Kidney tubule cell (primary cell): Measurements from ENCODE around the gene ATP23.

Experiments used
- DNase-seq: peaks from one replicate; pipeline ENCODE4 v3.0.0-alpha.2; 2018; ENCODE audit warnings: low spot score

The ATP23 gene

GRCh38 chr12:57908511-57908910 lies 32.9 kb upstream of the ATP23 start:
- DNase-seq: no peak

- no peak for DNase-seq
These were observed 32.3 kb upstream of the ATP23 start for GRCh38 chr12:57909056-57909455.

DNA sequence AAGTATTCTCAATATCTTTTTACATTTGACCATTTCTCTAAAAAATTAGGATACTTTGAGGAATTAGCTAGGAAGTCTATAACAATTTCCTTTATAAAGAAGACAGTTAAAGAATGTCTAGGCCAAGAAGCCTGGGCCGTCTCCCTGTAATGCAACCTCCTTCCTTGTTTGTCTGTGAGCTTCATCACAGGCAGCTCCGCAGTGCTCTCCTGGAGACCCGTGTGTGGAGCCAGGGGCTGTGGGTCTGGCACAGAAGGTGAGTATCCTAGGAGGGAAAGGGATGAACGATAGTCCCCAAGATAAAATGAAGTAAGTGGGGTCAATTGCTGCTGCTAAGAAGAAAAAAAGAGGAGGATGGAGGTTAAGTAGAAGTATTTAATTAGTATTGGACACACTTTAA lies 31.8 kb upstream of the ATP23 start:
- no peak for DNase-seq

- no peak for DNase-seq
These were observed 23.2 kb upstream of the ATP23 start for GRCh38 chr12:57918147-57918546.

GRCh38 chr12:57927086-57927485 lies 14.3 kb upstream of the ATP23 start:
- DNase-seq: no peak

- no peak for DNase-seq
These were observed 12.1 kb upstream of the ATP23 start for GRCh38 chr12:57929092-57929830.

DNA sequence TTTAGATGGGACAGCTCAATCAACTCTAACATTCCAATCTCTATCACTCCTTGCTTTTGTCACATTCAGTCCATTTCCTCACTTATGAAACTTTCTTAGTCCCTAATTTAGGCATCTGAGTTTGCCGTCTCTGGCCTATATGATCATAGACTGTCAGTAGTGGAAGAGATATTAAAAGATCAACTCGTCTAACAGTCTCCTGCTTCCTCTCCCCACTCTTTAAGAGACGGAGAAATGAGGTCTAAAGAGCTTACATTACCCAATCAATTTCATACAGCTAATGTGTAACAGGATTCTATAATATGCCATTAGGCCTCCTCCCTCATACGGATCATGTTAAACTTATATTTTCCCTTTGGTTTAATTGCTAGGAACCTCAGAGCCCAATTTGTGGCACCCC lies 6.5 kb upstream of the ATP23 start:
- no peak for DNase-seq

DNA sequence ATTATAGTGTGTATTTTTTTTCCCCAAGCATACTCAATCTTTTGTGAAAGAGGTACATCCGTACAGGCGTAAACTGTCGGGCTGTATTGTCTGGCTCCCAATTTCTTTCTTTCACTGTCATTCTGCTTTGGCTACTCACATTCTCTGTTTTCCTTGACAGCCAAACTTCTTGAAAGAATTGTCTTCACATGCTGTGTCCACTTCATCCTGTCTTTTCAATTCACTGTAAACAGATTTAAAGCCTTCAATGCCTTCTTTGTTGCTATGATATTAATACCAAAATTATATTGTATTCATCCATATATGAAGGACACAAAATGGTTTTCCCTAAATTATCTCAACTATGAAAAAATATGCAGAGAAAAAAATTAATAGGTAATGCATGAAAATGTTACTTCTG lies 6.0 kb upstream of the ATP23 start:
- no peak for DNase-seq

DNA sequence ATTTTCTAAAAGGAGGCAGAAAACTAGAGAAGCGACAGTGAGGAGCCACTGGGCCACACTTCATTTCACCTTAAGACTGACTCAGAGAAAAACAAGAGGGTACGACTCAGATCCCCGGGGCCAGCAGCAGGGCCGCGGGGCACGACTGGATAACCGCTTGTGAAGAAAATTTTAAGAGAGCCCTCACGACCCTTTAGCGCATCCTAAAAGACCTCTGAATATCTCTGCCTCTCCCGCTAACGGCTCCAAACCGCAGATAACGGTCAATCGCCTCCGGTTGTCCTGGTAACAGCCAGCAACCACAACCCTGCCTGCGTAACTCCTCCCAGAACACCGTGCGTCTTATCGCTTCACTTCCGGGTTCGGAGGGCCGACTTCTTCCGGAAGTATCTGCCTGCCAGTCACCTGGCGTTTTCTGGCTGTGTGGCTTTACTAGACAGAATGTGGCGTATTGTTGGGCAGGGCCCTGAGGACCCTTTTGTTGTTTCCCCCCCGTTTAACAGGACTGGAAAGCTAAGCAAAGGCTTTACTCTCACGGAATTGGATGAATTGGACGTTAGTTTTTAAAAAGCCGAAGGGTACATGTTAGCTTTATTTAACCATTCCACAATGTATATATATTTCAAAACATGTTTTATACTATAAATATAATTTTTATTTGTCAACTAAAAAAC lies 5.4 kb upstream of the ATP23 start:
- DNase-seq: peak; percentile 95

- no peak for DNase-seq
These were observed 4.9 kb upstream of the ATP23 start for GRCh38 chr12:57936513-57936883.

GRCh38 chr12:57939291-57939690 lies 2.1 kb upstream of the ATP23 start:
- DNase-seq: no peak

DNA sequence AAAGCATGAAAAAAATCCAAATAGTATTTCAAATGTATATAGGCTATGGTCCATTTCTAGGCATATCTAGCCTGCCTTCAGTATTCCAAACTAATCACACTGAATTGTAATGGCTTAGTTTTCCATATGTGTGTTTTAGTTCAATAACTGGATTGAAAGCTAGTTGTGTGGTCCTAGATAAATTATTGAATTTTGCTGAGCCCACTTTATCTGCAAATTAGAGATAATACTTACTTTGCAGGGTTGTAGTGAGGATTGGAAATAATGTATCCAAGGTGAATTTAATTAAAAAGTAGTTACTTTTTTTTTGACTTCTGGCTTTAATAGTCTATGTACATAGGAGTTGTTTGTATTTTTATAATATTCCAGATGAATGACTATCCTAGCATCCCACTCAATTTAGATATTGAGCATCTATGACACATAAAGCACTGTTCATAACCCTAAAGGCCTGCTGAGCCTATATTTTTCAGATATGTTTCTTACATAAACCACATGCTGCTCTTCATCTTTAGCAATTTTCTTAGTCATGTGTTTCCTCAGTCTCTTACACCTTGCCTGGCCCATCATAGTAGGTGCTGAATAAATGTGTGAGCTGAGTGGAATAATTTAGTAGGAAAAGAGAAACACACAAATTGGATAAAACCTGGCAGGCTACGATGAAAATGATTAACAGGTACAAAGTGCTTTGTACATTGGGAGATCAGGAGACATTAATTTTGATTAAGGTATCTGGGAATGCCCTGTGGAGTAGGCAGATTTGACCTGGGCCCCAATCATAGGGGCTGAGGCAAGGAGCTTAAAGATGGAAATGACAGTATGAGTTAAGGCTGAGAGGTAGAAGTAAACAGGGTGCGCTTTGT lies 1.1 kb upstream of the ATP23 start:
- DNase-seq: no peak

GRCh38 chr12:57940915-57941164 lies 527 bp upstream of the ATP23 start:
- no peak for DNase-seq

DNA sequence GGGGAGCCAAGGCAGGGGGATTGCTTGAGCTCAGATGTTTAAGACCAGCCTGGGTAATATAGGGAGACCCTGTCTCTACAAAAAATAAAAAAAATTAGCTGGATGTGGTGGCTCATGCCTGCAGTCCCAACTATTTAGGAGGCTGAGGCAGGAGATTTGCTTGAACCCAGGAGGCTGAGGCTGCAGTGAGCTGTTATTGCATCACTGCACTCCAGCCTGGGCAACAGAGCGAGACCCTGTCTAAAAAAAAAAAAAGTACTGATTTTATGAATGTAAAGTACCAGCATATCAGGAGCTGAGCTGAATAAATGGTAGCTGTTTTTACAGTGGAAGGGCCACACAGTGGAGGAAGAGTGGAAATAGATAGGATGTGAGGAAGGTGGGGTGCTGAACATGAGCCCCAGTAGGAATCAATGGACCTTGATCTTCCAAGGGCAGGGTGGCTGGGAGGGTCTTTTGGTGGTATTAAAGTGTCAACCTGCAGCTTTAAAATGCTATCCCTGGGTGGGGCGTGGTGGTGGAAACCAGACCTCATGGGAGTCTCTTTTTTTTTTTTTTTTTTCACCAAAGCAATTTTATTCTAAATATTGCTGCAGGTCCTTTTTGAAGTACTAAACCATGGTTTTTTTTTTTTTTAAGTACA lies 2.2 kb downstream of the ATP23 start:
- DNase-seq: no peak

- DNase-seq: no peak
These were observed 3.1 kb downstream of the ATP23 start for GRCh38 chr12:57944313-57945023.

DNA sequence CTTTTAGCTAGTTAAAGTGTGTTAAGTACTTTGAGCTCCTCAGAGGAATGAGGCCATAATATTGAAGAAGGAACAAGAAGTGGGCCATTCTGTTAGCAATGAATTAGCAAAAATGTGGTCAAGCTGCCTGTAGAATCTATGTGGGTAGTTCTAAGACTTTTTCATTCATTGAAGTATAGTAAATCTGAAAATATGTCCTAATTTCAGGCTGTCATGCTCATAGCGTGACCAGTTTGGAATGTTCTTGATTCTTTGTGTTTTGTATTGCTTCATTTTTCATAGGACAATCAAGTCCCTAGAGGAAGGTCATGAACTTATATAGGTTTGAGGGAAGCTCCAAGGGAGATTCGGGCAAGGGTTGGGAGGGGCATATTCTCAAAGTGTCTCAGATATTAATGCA lies 11.4 kb downstream of the ATP23 start:
- DNase-seq: no peak

DNA sequence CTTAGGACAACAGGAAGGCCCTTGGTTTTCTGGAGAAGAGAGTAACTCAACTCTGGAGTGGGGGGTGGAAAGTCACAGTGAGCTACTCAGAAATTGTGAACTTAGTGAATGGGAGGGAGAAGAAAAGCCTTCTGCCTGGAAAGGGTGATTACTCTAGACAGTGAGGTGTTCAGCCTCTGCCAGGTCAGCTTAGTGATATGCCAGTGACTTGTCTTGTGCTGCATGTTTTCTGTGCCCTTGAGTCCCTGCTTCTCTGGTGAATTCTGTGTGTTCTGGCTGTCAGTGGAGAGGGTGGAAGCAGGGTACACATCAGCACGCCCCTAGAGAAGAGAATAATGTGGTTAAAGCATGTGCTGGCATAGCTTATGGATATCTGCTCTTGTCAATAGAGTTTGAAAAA lies 13.4 kb downstream of the ATP23 start:
- DNase-seq: no peak

GRCh38 chr12:57958061-57958657 lies 16.8 kb downstream of the ATP23 start:
- DNase-seq: no peak

DNA sequence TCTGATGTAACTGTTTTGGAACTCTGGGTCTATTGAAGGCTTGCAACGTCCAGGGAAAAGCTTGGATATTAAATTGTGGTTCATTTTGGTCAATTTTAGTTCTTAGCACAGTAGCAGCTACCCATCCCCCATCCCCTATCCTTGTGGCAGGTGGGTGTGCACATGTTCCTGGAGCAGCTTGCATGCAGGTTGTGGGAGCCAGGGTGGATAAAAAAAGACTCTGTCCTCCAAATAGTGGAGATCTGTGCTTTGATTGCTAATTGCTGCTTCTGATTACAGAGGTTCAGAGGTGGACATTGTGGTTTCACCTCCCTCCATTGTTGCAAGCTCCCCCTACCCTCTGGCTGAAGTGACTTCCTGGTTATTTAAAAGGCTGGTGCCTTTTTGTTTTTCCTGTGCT lies 23.1 kb downstream of the ATP23 start:
- DNase-seq: no peak

GRCh38 chr12:57965766-57966165 lies 24.4 kb downstream of the ATP23 start:
- DNase-seq: peak; percentile 40

DNA sequence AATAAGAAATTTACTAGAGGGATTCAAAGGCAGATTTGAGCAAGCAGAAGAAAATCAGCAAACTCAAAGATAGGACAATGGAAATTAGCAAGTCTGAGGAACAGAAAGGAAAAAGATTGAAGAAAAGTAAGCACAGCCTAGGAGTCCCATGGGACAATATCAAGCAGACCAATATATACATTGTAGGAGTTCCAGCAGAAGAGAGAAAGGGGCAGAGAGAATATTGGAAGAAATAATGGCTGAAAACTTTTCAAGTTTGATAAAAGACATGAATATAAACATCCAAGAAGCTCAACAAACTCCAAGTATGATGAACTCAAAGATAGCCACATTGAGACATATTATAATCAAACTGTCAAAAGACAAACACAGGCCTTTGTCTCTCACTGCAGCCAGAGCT lies 25.2 kb downstream of the ATP23 start:
- DNase-seq: no peak
